Measurements from ENCODE around the gene CCDC127. TPM values are rescaled to one million over a fixed set of nuclear protein-coding genes. Genes with fewer than 3 reads are reported as not detected.

CCDC127 gene
- total and polyA plus RNA-seq, 2 donors (not counting 1 experiment from before 2014, with no cell fraction given) = 1.4 to 8.7 TPM

GRCh38 chr5:178110-178509 is 39.8 kb downstream of the CCDC127 start:
- no peak overlapping the region for H3K4me3 Mint-ChIP-seq
- no peak for DNase-seq
- Histone ChIP-seq H3K4me3 (ENCODE audit: control extremely low read depth in 1 of 5, extremely low read depth in 1 of 5, insufficient read depth in 1 of 5, low read depth in 2 of 5, low read length in 4 of 5) (no peak overlapping the region), H3K9ac (ENCODE audit: low read length) (no peak overlapping the region), H3K27me3 (replicated peaks in 1 of 4; ENCODE audit: control extremely low read depth in 1 of 4, control insufficient read depth in 3 of 4, insufficient read depth in 4 of 4, low read length in 3 of 4) (no peaks in the 10 kb centered on the region), H3K79me2 (ENCODE audit: control insufficient read depth, insufficient read depth, low read length) (no peaks in the 10 kb centered on the region), H2AFZ (ENCODE audit: insufficient read depth, low read depth, low read length, poor library complexity, severe bottlenecking) (no peak overlapping the region), H3K4me2 (replicated peaks; ENCODE audit: low read depth, low read length, poor library complexity, severe bottlenecking) (no peak overlapping the region), H3K36me3 (replicated peaks in 1 of 2; ENCODE audit: control extremely low read depth in 1 of 2, control insufficient read depth in 1 of 2, extremely low read depth in 1 of 2, insufficient read depth in 2 of 2, low read length in 1 of 2) (no peaks in the 10 kb centered on the region), H3K9me3 (ENCODE audit: control extremely low read depth in 1 of 3, control insufficient read depth in 2 of 3, insufficient read depth in 1 of 3, low read length in 2 of 3) (no peaks in the 10 kb centered on the region), H3K4me1 (ENCODE audit: control insufficient read depth in 2 of 2, insufficient read depth in 2 of 2, low read length in 2 of 2) (no peaks in the 10 kb centered on the region), H4K20me1 (ENCODE audit: control insufficient read depth, insufficient read depth, low read length, poor library complexity, severe bottlenecking) (no peaks in the 10 kb centered on the region), H3K27ac (ENCODE audit: low read length in 2 of 2) (no peak overlapping the region)
- H3K4me1 Mint-ChIP-seq = no peaks in the 10 kb centered on the region
- H3K9me3 Mint-ChIP-seq (ENCODE audit: insufficient read depth) = no peaks in the 10 kb centered on the region
- ChIA-PET CTCF (interaction anchor here (1.4 kb wide), 1 partner anchor 10 kb away, joined by 3 read pairs; no protein-coding TSS in a partner anchor), POLR2A (no interaction called here)
- 94% methylated on average over 2 of the region's 5 CpGs for WGBS (ENCODE audit: insufficient coverage)
- H3K27me3 Mint-ChIP-seq = peaks cover 5% of the 10 kb centered on the region
- no peak overlapping the region for H3K27ac Mint-ChIP-seq
- TF ChIP-seq CTCF (IDR thresholded peaks at IDR 0.05) = no peak
- TF ChIP-seq EZH2 (IDR thresholded peaks at IDR 0.05; ENCODE audit: borderline replicate concordance, insufficient read depth, low read depth, low read length, poor library complexity, severe bottlenecking) = no peak
- intact Hi-C loops (cut with micrococcal nuclease) = no loop called here
- ATAC-seq (ENCODE audit: low read depth) = no peak

- H3K9me3 ChIP-seq (ENCODE audit: control extremely low read depth in 1 of 3, control insufficient read depth in 2 of 3, insufficient read depth in 1 of 3, low read length in 2 of 3) = no peaks in the 10 kb centered on the region
Measured at GRCh38 chr5:176296-176823, 41.6 kb downstream of the CCDC127 start.

More at GRCh38 chr5:176296-176823, 41.6 kb downstream of the CCDC127 start:
- Mint-ChIP-seq H3K27ac (no peak overlapping the region), H3K27me3 (peaks cover 9% of the 10 kb centered on the region), H3K4me3 (no peak overlapping the region), H3K4me1 (no peaks in the 10 kb centered on the region), H3K9me3 (ENCODE audit: insufficient read depth) (no peaks in the 10 kb centered on the region)
- intact Hi-C loops (cut with micrococcal nuclease) = no loop called here
- no peaks in the 10 kb centered on the region for H3K4me1 ChIP-seq (ENCODE audit: control insufficient read depth in 2 of 2, insufficient read depth in 2 of 2, low read length in 2 of 2)
- CTCF ChIA-PET = no interaction called here
- no peak overlapping the region for H3K4me3 ChIP-seq (ENCODE audit: control extremely low read depth in 1 of 5, extremely low read depth in 1 of 5, insufficient read depth in 1 of 5, low read depth in 2 of 5, low read length in 4 of 5)
- POLR2A ChIA-PET = no interaction called here
- H3K4me2 ChIP-seq (replicated peaks; ENCODE audit: low read depth, low read length, poor library complexity, severe bottlenecking) = no peak overlapping the region
- no peaks in the 10 kb centered on the region for H3K36me3 ChIP-seq (replicated peaks in 1 of 2; ENCODE audit: control extremely low read depth in 1 of 2, control insufficient read depth in 1 of 2, extremely low read depth in 1 of 2, insufficient read depth in 2 of 2, low read length in 1 of 2)
- ATAC-seq (ENCODE audit: low read depth) (no peak), DNase-seq (no peak)
- H3K9ac ChIP-seq (ENCODE audit: low read length) = no peak overlapping the region
- no peak for TF ChIP-seq CTCF (IDR thresholded peaks at IDR 0.05)
- no peak for TF ChIP-seq EZH2 (IDR thresholded peaks at IDR 0.05; ENCODE audit: borderline replicate concordance, insufficient read depth, low read depth, low read length, poor library complexity, severe bottlenecking)
- no peak overlapping the region for H2AFZ ChIP-seq (ENCODE audit: insufficient read depth, low read depth, low read length, poor library complexity, severe bottlenecking)
- no peaks in the 10 kb centered on the region for H4K20me1 ChIP-seq (ENCODE audit: control insufficient read depth, insufficient read depth, low read length, poor library complexity, severe bottlenecking)
- no peaks in the 10 kb centered on the region for H3K27me3 ChIP-seq (replicated peaks in 1 of 4; ENCODE audit: control extremely low read depth in 1 of 4, control insufficient read depth in 3 of 4, insufficient read depth in 4 of 4, low read length in 3 of 4)
- H3K27ac ChIP-seq (ENCODE audit: low read length in 2 of 2) = no peak overlapping the region
- WGBS (ENCODE audit: insufficient coverage) = 85% methylated on average over 11 of the region's 11 CpGs
- H3K79me2 ChIP-seq (ENCODE audit: control insufficient read depth, insufficient read depth, low read length) = no peaks in the 10 kb centered on the region
